SH-SY5Y (cell line): ENCODE measurements around the gene TM9SF3.

Experiments used
- GATA2 ChIP-seq: IDR thresholded peaks from 2 replicates; pipeline ENCODE4 v1.6.1; 2011; ENCODE audit warnings: mild to moderate bottlenecking, low read depth, low read length
- GATA3 ChIP-seq: IDR thresholded peaks from 2 replicates; pipeline ENCODE4 v1.6.1; 2011; ENCODE audit warnings: low read depth, mild to moderate bottlenecking, low read length, moderate library complexity

- TF ChIP-seq GATA2 (no peak), GATA3 (no peak)
These were observed 79.8 kb downstream of the TM9SF3 start for GRCh38 chr10:96507044-96507443.
